Epithelial cell of esophagus (primary cell): ENCODE results near the gene PUDP.

Source experiments
- DNase-seq: peaks from one replicate; pipeline ENCODE4 v3.0.0; 2010; ENCODE audit warnings: low read depth
- H3K4me3 ChIP-seq: 2 replicates; pipeline ENCODE4 v1.5.1; 2011; ENCODE audit warnings: mild to moderate bottlenecking, low read length, control low read depth
- CTCF ChIP-seq: IDR thresholded peaks from 2 replicates; pipeline ENCODE4 v1.5.1; 2011; ENCODE audit warnings: low read depth, mild to moderate bottlenecking, low read length, control low read depth, inconsistent platforms; ENCODE audit not compliant: insufficient read depth; ENCODE audit errors: missing control alignments

PUDP gene

GRCh38 chrX:7086384-7086783, 61.6 kb downstream of the PUDP start:
- TF ChIP-seq CTCF, result no peak
- no peak for DNase-seq
- H3K4me3 ChIP-seq, result no peak overlapping the region

DNA sequence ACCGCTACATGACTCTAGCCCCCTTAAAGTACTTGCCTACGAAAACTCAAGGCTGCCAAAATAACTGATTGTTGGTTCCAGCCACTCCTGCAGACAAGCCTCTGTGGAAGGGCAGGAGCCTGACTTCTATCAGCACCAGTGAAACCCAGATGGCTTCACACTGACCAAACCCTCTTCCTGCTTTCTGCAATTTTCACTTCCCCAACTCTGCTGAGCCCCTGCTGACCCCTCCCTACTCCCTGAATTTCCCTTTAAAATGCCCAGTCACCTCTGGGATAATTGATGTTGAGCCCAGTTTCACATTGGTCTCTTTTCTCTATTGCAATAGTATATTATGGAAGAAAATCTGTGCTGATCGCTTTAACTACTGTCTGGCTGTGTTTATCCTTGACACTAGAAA, 62.1 kb downstream of the PUDP start:
- TF ChIP-seq CTCF, result no peak
- no peak for DNase-seq
- no peak overlapping the region for H3K4me3 ChIP-seq

DNA sequence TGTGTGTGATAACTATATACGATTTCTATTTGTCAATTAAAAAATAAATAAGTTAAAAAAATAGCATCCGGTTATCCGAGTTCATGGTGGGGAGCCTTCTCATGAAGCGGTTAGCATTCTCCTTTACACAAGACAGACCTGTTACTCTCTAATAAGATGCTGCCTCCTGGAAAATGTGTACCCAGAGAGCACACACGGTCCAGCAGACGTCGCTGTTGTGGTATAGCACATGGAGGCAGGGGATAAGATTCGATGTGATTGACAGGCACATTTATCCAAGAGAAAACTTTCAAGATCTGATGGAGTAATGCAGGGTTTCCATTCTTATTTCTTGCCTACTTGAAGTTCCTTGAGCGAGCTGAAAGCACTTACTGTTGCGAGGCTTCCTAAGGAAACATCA, 63.1 kb downstream of the PUDP start:
- H3K4me3 ChIP-seq, result no peak overlapping the region
- no peak for TF ChIP-seq CTCF
- DNase-seq, result no peak

DNA sequence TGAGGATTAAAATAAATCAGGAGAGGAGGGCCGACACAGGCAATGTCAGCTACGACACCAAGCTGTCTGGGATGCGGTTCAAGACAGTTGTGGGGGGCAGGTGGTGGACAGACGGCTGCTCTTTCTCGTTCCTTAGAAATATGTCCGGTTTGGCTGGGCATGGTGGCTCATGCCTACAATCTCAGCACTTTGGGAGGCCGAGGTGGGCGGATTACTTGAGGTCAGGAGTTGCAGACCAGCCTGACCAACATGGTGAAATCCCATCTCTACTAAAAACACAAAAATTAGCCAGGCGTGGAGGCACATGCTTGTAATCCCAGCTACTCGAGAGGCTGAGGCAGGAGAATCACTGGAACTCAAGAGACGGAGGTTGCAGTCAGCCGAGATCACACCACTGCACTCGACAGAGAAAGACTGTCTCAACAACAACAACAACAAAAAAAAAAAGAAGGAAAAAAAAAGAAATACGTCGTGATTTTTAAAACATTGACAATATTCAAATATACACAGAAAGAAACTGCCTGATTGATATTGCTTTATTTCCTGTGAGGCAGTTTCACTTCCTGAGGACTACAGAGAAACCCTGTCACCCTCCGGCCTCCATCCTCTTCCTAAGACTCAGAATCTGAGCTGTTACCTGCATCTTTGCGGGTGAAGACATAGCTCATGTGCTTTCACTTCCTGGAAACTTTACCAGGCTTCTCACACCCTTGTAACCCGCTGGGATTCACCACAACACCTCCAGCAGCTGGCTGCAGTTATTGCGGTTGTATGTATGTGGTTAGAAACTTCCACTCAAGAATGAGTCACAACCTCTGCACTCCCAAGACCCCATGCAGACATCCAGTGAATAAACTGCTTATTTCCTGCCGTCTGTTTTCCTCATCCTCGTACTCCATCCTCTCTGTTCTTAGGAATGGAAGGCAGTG, 64.2 kb downstream of the PUDP start:
- H3K4me3 ChIP-seq, result no peak overlapping the region
- no peak for TF ChIP-seq CTCF
- peak; percentile 82 for DNase-seq

GRCh38 chrX:7083021-7083420, 64.9 kb downstream of the PUDP start:
- H3K4me3 ChIP-seq, result no peak overlapping the region
- TF ChIP-seq CTCF, result no peak
- no peak for DNase-seq

GRCh38 chrX:7082556-7082955, 65.4 kb downstream of the PUDP start:
- DNase-seq, result no peak
- TF ChIP-seq CTCF, result no peak
- no peak overlapping the region for H3K4me3 ChIP-seq
